Activated T-cell treated with anti-CD3 and anti-CD28 coated beads, Interleukin-2, amount 50 U/mL, for 24 hours (primary cell): ENCODE measurements around the gene RABL2A.
A peak's percentile ranks its signal among the peaks of the same experiment; 100 is the strongest.
"Not testable (repeated sequence)": the region's sequence is repeated elsewhere in the genome, so short reads cannot be mapped to it uniquely, and the experiment has no call there.

ENCODE experiments used
- DNase-seq: peaks from one replicate; pipeline ENCODE4 v3.0.0-alpha.2; 2020
- H3K27ac Mint-ChIP-seq: 2 replicates; pipeline ENCODE4 v1.8.0; 2020; ENCODE audit warnings: mild to moderate bottlenecking, mixed read lengths
- H3K27me3 Mint-ChIP-seq: 2 replicates; pipeline ENCODE4 v1.8.0; 2020; ENCODE audit warnings: mixed read lengths
- H3K36me3 Mint-ChIP-seq: 2 replicates; pipeline ENCODE4 v1.8.0; 2020; ENCODE audit warnings: low read depth, mixed read lengths
- H3K4me1 Mint-ChIP-seq: 2 replicates; pipeline ENCODE4 v1.8.0; 2020; ENCODE audit warnings: low read depth, mixed read lengths
- H3K4me3 Mint-ChIP-seq: 2 replicates; pipeline ENCODE4 v1.8.0; 2020; ENCODE audit warnings: mild to moderate bottlenecking, moderate library complexity, mixed read lengths
- H3K9me3 Mint-ChIP-seq: 2 replicates; pipeline ENCODE4 v1.8.0; 2020; ENCODE audit warnings: mixed read lengths

The RABL2A gene

GRCh38 chr2:113650834-113651815 is 24.1 kb downstream of the RABL2A start:
- H3K9me3 Mint-ChIP-seq, H3K4me1 Mint-ChIP-seq, H3K36me3 Mint-ChIP-seq, DNase-seq, H3K27ac Mint-ChIP-seq, H3K4me3 Mint-ChIP-seq, H3K27me3 Mint-ChIP-seq: not testable (repeated sequence)

DNA sequence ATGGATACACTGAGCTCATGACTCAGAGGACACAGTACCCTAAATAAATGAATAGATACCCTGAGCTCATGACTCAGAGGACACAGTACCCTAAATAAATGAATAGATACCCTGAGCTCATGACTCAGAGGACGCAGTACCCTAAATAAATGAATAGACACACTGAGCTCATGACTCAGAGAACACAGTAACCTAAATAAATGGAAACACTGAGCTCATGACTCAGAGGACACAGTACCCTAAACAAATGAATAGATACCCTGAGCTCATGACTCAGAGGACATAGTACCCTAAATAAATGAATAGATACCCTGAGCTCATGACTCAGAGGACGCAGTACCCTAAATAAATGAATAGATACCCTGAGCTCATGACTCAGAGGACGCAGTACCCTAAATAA is 25.5 kb downstream of the RABL2A start:
- H3K9me3 Mint-ChIP-seq, H3K27me3 Mint-ChIP-seq, H3K4me3 Mint-ChIP-seq, DNase-seq, H3K36me3 Mint-ChIP-seq, H3K27ac Mint-ChIP-seq, H3K4me1 Mint-ChIP-seq: not testable (repeated sequence)

DNA sequence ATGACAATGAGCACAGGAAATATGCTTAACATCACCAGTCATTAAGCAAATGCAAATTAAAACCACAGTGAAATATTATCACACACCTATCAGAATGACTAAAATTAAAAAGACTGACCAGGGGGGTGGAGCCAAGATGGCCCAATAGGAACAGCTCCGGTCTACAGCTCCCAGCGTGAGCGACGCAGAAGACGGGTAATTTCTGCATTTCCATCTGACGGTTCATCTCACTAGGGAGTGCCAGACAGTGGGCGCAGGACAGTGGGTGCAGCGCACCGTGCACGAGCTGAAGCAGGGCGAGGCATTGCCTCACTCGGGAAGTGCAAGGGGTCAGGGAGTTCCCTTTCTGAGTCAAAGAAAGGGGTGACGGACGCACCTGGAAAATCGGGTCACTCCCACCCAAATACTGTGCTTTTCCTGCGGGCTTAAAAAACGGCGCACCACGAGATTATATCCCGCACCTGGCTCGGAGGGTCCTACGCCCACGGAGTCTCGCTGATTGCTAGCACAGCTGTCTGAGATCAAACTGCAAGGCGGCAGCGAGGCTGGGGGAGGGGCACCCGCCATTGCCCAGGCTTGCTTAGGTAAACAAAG is 29.1 kb downstream of the RABL2A start:
- Mint-ChIP-seq H3K4me3 (peak overlapping the region; percentile 49), H3K27me3 (peaks cover 11% of the 10 kb centered on the region)
- not testable (repeated sequence) for H3K9me3 Mint-ChIP-seq, H3K27ac Mint-ChIP-seq, H3K36me3 Mint-ChIP-seq, DNase-seq, H3K4me1 Mint-ChIP-seq

DNA sequence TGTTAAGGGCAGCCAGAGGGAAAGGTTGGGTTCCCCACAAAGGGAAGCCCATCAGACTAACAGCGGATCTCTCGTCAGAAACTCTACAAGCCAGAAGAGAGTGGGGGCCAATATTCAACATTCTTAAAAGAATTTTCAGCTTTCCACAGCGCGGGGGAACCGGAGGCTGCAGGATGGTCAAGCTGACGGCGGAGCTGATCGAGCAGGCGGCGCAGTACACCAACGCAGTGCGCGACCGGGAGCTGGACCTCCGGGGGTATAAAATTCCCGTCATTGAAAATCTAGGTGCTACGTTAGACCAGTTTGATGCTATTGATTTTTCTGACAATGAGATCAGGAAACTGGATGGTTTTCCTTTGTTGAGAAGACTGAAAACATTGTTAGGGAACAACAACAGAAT is 30.7 kb downstream of the RABL2A start:
- H3K27ac Mint-ChIP-seq, H3K4me1 Mint-ChIP-seq, H3K4me3 Mint-ChIP-seq, H3K9me3 Mint-ChIP-seq, DNase-seq, H3K36me3 Mint-ChIP-seq: not testable (repeated sequence)
- peaks cover 11% of the 10 kb centered on the region for H3K27me3 Mint-ChIP-seq

DNA sequence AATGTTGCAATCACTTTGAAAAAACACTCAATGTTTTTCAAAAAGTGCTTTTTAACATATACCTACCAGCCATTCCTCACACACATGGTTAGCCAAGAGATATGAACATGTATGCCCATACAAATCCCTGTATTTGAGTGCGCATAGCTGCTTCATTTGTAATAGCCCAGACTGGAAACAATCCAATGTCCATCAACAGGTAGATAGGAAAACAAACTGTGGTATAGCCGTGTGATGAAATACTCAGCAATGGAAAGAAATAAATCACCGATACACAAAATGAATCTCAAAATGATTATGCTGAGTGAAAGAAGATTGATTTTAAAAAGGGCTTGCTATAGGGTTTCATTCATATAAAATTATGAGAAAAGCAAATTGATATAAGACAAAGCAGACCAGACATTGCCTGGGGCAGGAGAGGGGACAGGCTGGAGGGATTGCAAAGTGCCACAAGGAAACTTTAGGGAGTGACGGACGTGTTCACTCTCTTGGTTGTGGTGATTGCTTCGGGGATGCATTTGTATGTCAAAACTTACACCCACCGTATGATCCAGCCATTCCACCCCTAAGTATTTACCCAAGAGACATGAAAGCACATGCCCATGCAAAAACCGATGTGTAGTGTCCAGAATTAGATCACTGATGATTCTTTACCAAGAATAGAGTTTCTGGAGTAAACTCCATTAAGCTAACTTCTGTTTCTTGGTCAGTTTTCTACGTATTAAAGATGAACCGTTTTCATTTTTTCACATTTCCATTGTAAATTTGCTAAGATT is 36.4 kb downstream of the RABL2A start:
- H3K9me3 Mint-ChIP-seq, H3K4me1 Mint-ChIP-seq, H3K36me3 Mint-ChIP-seq, H3K4me3 Mint-ChIP-seq, DNase-seq, H3K27me3 Mint-ChIP-seq, H3K27ac Mint-ChIP-seq: not testable (repeated sequence)

- H3K27me3 Mint-ChIP-seq, H3K27ac Mint-ChIP-seq, DNase-seq: not testable (repeated sequence)
These were observed 37.9 kb downstream of the RABL2A start for GRCh38 chr2:113664761-113665533.

DNA sequence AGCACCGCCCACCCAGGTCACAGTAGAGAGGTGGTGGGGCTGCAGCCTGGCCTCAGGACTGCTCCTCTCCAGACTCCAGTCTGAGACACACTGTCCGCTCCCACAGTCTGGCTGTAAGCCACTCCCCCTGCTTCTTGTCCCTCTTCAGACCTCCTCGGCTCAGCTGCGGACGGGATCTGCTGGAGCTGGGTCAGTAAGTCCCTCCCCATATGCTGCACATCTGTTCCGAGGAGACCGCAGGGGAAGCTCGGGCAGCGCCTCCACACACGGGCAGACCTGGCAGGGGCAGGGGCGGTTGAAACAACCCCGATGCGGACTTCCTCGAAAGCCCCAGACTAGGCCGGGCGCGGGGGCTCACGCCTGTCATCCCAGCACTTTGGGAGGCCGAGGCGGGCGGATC is 41.9 kb downstream of the RABL2A start:
- H3K9me3 Mint-ChIP-seq, H3K27me3 Mint-ChIP-seq, DNase-seq, H3K36me3 Mint-ChIP-seq, H3K27ac Mint-ChIP-seq, H3K4me3 Mint-ChIP-seq, H3K4me1 Mint-ChIP-seq: not testable (repeated sequence)

More at GRCh38 chr2:113664761-113665533, 37.9 kb downstream of the RABL2A start:
- not testable (repeated sequence) for H3K9me3 Mint-ChIP-seq, H3K4me3 Mint-ChIP-seq, H3K4me1 Mint-ChIP-seq, H3K36me3 Mint-ChIP-seq

DNA sequence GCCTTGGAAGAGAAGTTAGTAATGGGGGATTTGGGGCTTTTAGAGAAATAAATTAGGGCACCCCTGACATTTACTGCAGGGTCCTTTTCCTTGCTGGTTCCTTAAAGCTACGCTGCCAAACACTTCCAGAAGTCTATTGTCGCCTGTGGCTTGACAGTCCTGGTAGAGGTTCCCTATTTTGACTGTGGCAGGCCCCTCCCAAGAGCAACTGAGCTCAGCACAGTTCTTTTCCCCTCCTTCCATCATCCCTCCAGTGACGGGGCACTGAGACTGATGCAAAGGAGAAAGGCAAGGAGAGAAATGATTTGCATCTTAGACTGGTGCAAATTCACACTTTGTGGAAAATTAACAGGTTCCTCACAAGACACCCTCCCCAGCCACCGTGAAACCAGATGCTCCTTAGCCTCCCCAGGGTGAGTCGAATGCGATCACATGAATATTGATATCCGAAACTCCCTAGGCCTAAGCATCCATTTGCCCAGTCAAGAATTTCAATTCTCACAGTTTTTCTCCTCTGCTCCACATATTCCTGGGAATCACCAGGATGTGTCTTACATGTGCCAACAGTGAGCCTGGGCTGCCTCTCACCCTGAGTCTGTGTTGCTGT is 45.4 kb downstream of the RABL2A start:
- Mint-ChIP-seq H3K4me3 (no peak overlapping the region), H3K27me3 (no peaks in the 10 kb centered on the region), H3K27ac (no peak overlapping the region), H3K9me3 (no peaks in the 10 kb centered on the region), H3K4me1 (no peaks in the 10 kb centered on the region), H3K36me3 (no peaks in the 10 kb centered on the region)
- no peak for DNase-seq

DNA sequence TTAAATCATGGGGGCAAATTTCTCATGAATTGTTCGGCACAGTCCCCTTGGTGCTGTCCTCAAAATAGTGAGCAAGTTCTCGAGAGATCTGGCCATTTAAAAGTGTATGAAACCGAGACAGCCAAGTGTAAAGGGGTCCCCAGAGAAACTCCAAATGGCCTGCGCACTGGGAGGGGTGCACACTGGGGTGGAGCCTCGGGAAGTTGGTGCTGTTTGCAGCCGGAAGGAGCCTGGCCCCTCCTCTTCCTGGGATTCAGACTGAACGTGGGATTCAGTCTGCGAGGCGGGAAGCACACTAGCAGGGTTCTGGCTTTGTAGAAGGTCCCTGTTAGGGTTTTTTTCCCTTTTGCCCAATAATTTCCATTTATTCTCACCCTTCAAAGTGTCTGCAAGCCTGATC is 48.8 kb downstream of the RABL2A start:
- Mint-ChIP-seq H3K27me3 (no peaks in the 10 kb centered on the region), H3K9me3 (no peaks in the 10 kb centered on the region), H3K4me1 (no peaks in the 10 kb centered on the region), H3K4me3 (no peak overlapping the region), H3K36me3 (no peaks in the 10 kb centered on the region), H3K27ac (no peak overlapping the region)
- DNase-seq: no peak

DNA sequence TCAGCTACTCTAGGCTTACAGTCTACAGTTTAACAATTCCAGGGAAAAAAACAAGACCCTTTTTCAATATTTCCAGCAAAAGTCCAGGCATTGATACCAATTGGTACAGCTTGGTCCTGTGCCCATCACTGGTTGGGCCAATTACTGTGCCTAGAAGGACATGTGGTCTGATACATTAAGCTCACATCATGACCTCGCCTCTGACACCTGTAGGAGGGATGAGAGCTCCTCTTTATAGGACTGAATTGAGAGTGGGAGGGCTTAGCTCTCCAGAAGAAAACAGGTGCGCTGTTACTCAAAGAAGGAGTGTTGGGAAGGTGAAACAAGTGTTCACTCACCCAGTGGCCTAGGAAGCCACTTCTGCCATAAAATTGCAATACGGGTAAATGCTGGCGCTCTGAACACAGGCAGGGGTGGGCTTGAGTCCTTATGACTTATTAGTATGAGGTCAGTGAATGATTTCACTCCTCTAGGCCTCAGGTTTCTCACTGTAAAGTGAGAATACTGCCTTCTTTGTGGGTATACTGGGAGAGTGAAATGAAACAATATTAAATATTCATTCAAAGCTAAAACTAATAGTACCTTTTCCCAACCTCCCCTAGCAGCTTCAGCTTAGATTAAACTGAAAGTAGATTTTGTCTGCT is 49.7 kb downstream of the RABL2A start:
- H3K27me3 Mint-ChIP-seq: no peaks in the 10 kb centered on the region
- no peaks in the 10 kb centered on the region for H3K4me1 Mint-ChIP-seq
- H3K4me3 Mint-ChIP-seq: no peak overlapping the region
- H3K27ac Mint-ChIP-seq: no peak overlapping the region
- no peak for DNase-seq
- H3K9me3 Mint-ChIP-seq: no peaks in the 10 kb centered on the region
- no peaks in the 10 kb centered on the region for H3K36me3 Mint-ChIP-seq

GRCh38 chr2:113677330-113677729 is 50.3 kb downstream of the RABL2A start:
- no peaks in the 10 kb centered on the region for H3K4me1 Mint-ChIP-seq
- H3K4me3 Mint-ChIP-seq: no peak overlapping the region
- no peaks in the 10 kb centered on the region for H3K36me3 Mint-ChIP-seq
- H3K27me3 Mint-ChIP-seq: no peaks in the 10 kb centered on the region
- no peak overlapping the region for H3K27ac Mint-ChIP-seq
- DNase-seq: no peak
- no peaks in the 10 kb centered on the region for H3K9me3 Mint-ChIP-seq

GRCh38 chr2:113679457-113679856 is 52.4 kb downstream of the RABL2A start:
- Mint-ChIP-seq H3K36me3 (no peaks in the 10 kb centered on the region), H3K9me3 (no peaks in the 10 kb centered on the region), H3K4me1 (no peaks in the 10 kb centered on the region), H3K27ac (no peak overlapping the region), H3K27me3 (no peaks in the 10 kb centered on the region), H3K4me3 (no peak overlapping the region)
- no peak for DNase-seq

DNA sequence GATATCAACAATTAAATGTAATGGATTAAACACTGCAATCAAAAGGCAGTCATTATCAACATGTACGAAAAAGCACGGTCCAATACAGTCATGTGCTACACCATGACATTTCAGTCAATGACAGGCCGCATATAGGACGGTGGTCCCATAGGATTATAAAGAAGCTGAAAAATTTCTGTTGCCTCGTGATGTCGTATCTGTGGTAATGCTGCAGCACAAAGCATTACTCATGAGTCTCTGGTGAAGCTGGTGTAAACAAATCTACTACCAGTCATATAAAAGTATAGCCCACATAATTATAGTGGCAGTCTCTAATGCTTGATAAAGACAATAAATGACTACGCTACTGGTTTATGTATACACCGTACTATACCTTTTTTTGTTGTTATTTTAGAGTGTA is 58.4 kb downstream of the RABL2A start:
- no peak for DNase-seq
- no peak overlapping the region for H3K4me3 Mint-ChIP-seq
- H3K9me3 Mint-ChIP-seq: no peaks in the 10 kb centered on the region
- no peaks in the 10 kb centered on the region for H3K36me3 Mint-ChIP-seq
- H3K27me3 Mint-ChIP-seq: no peaks in the 10 kb centered on the region
- no peak overlapping the region for H3K27ac Mint-ChIP-seq
- peaks cover 2% of the 10 kb centered on the region for H3K4me1 Mint-ChIP-seq
